Common myeloid progenitor, CD34-positive (primary cell): ENCODE measurements around the gene PET100.

Experiments used
- CTCF ChIA-PET: fragments of 350-600 bp; sonication (Branson Sonifier 250); formaldehyde crosslinking; loops from one replicate; lab custom pipeline; 2021; ENCODE audit warnings: antibody characterized with exemption; lab: Charles Lee
- POLR2A ChIA-PET: fragments of 350-600 bp; sonication (Branson Sonifier 250); formaldehyde crosslinking; loops from one replicate; lab custom pipeline; 2021; ENCODE audit warnings: antibody characterized with exemption; lab: Charles Lee
- DNase-seq, 3 donors: peaks; one replicate each; pipeline versions ENCODE4 v3.0.0 to v3.0.0-alpha.2; 2013
- H3K27ac ChIP-seq, 2 experiments: 1 replicate in 1 of 2; 2 replicates in 1 of 2; pipeline ENCODE4 v1.7.0; 2013; ENCODE audit warnings: inconsistent platforms in 2 of 2, low read length in 2 of 2, mild to moderate bottlenecking in 2 of 2, low read depth in 1 of 2, moderate library complexity in 1 of 2; ENCODE audit not compliant: severe bottlenecking in 2 of 2, insufficient read depth in 1 of 2, poor library complexity in 1 of 2
- H3K27me3 ChIP-seq, 5 experiments: replicated peaks in 2 of 5; 1 replicate in 3 of 5; 2 replicates in 2 of 5; pipeline versions ENCODE4 v1.6.1 to v1.7.0; 2013; ENCODE audit warnings: low read length in 4 of 5, mild to moderate bottlenecking in 2 of 5, moderate library complexity in 2 of 5, inconsistent platforms in 1 of 5; ENCODE audit not compliant: insufficient read depth in 5 of 5, control insufficient read depth in 4 of 5
- H3K36me3 ChIP-seq, 4 experiments: 1 replicate in 2 of 4; 2 replicates in 2 of 4; pipeline versions ENCODE4 v1.6.1 to v1.7.0; 2013; ENCODE audit warnings: low read length in 3 of 4, control low read depth in 1 of 4, mild to moderate bottlenecking in 1 of 4; ENCODE audit not compliant: control insufficient read depth in 4 of 4, insufficient read depth in 4 of 4
- H3K4me1 ChIP-seq, 4 experiments: 1 replicate in 3 of 4; 2 replicates in 1 of 4; pipeline versions ENCODE4 v1.6.1 to v1.7.1; 2013; ENCODE audit warnings: low read length in 3 of 4, mild to moderate bottlenecking in 3 of 4, control low read depth in 1 of 4, inconsistent platforms in 1 of 4, moderate library complexity in 1 of 4; ENCODE audit not compliant: control insufficient read depth in 4 of 4, insufficient read depth in 4 of 4; ENCODE audit errors: control extremely low read depth in 1 of 4
- H3K4me3 ChIP-seq, 7 experiments: 1 replicate in 4 of 7; 2 replicates in 3 of 7; pipeline versions ENCODE4 v1.5.1 to v1.7.0; 2013; ENCODE audit warnings: mild to moderate bottlenecking in 7 of 7, low read length in 6 of 7, moderate library complexity in 6 of 7, inconsistent platforms in 2 of 7, low read depth in 2 of 7, control low read depth in 1 of 7; ENCODE audit not compliant: insufficient read depth in 4 of 7, control insufficient read depth in 1 of 7; ENCODE audit errors: extremely low read depth in 1 of 7
- H3K9me3 ChIP-seq, 5 experiments: 1 replicate in 4 of 5; 2 replicates in 1 of 5; pipeline versions ENCODE4 v1.6.1 to v1.7.1; 2013; ENCODE audit warnings: low read length in 4 of 5, mild to moderate bottlenecking in 2 of 5, inconsistent platforms in 1 of 5, low read depth in 1 of 5, moderate library complexity in 1 of 5; ENCODE audit not compliant: control insufficient read depth in 4 of 5, insufficient read depth in 2 of 5; ENCODE audit errors: control extremely low read depth in 1 of 5
- WGBS: methylation state at CpG from one replicate; pipeline ENCODE4 v1.1.5; 2013; ENCODE audit not compliant: insufficient coverage; 5-methylcytosine and 5-hydroxymethylcytosine counted together

Gene PET100

GRCh38 chr19:7636691-7637373 lies 7.2 kb downstream of the PET100 start, which contains the start of gene STXBP2:
TSS of gene STXBP2 (plus strand) at chr19:7637110. CDS start at chr19:7637150, 40 bp downstream.
- peak; percentile 77 to 90 (median 90) for DNase-seq
- Histone ChIP-seq H3K36me3 (peaks cover 0 to 26% (median 13%) of the 10 kb centered on the region in 4 experiments), H3K27me3 (no peaks in the 10 kb centered on the region), H3K4me3 (peak within 1 kb of the TSS; percentile 52 to 91 (median 79)), H3K9me3 (no peaks in the 10 kb centered on the region), H3K27ac (peak within 1 kb of the TSS; percentile 46 to 87), H3K4me1 (peaks cover 0 to 21% (median 18%) of the 10 kb centered on the region in 4 experiments)
- ChIA-PET CTCF (interaction anchor here (0.7 to 0.9 kb wide), 3 partner anchors 12 to 44 kb away, joined by 3 to 4 read pairs (median 3); partner anchors contain the start of gene TRAPPC5), POLR2A (interaction anchor here (1.1 to 1.2 kb wide), 2 partner anchors 19 to 41 kb away, joined by 3 read pairs; no protein-coding TSS in a partner anchor)
- WGBS, result 4% methylated on average over 26 of the region's 61 CpGs

DNA sequence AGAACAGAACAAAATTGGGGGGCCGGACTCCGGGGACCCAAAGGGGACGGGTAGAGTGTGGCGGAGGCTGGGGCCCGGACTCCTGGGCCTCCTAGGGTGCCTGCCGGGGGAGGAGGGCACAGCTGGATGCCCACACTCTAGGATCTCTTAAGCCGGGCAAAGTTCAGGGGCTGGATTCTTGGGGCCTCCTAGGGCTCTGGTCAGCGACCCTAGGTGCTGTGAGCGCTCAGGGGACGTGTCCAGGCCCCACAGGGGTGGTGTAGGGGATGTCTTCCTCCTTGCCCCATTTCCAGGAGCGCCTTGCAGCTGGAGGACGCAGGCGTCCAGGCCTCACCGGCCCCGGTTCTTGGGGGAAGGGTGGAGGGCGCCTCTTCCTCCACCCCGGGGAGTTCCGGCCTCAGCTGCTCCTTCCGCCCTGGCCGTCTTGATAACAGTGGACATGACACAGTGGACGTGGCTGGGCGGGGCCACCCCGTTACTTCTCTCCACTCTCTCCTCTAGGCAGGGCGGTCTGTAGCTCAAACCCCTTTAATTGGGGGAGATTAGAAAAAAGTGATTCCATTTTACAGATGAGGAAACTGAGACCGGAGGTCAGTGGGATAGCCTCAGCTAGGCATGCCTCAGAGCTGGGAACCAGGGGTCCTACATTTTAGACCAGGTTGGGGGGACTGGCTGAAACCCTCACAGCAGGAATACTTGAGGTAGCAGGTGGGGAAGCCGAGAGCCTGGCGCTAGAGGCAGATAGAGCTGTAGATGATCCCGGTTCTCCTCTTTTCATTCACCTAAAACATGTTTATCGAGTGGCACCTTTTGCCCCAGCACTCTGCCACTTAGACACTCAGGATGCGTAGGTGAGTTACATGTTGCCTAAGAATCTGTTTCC lies 8.0 kb downstream of the PET100 start:
- H3K4me1 ChIP-seq, result peaks cover 0 to 21% (median 18%) of the 10 kb centered on the region in 4 experiments
- POLR2A ChIA-PET, result interaction anchor here (1.1 to 1.2 kb wide), 2 partner anchors 18 to 40 kb away, joined by 3 read pairs; no protein-coding TSS in a partner anchor
- peak overlapping the region; percentile 46 to 87 for H3K27ac ChIP-seq
- 29% methylated on average over 18 of the region's 30 CpGs for WGBS
- H3K4me3 ChIP-seq, result peak overlapping the region; percentile 52 to 91 (median 79)
- H3K27me3 ChIP-seq, result no peaks in the 10 kb centered on the region
- no peaks in the 10 kb centered on the region for H3K9me3 ChIP-seq
- H3K36me3 ChIP-seq, result peaks cover 0 to 25% (median 14%) of the 10 kb centered on the region in 4 experiments
- CTCF ChIA-PET, result interaction anchor here (0.7 to 1.5 kb wide), 5 partner anchors 11 to 162 kb away, joined by 3 to 4 read pairs (median 3); partner anchors contain the start of gene TRAPPC5
- peak in 1 of 3 donors; percentile 47 for DNase-seq

DNA sequence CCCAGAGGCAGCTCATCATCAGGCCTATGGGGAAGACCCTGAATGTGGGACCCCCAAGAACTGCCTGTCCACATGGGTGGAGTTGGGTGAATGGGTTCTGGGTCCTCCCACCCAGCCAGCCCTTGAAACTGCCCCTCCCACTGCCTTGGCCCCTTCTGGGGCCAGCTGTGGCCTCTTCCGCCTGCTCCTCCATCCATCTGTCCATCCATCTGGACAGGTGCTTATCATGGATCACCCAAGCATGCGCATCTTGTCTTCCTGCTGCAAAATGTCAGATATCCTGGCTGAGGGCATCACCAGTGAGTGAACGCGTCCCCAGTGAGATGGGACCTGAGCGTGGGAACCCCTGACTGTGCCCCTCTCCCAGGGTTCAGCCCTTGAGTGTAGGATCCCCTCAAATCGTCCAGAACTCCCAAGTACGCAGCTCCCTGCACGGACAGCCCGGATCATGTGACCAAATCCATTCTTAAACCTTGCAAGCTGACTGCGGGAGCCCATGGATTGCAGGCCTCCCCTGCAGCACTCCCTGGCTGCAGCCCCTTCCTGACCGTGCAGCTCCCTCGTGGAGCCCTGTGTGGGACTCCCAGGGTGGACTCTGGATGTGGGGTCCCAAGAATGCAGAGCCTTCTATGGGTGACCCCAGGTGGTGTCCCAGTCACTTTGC lies 9.3 kb downstream of the PET100 start:
- Histone ChIP-seq H3K9me3 (no peaks in the 10 kb centered on the region), H3K27me3 (no peaks in the 10 kb centered on the region), H3K4me3 (no peak overlapping the region), H3K36me3 (peaks cover 0 to 28% (median 14%) of the 10 kb centered on the region in 4 experiments), H3K4me1 (peaks cover 0 to 21% (median 18%) of the 10 kb centered on the region in 4 experiments), H3K27ac (no peak overlapping the region)
- POLR2A ChIA-PET, result no interaction called here
- CTCF ChIA-PET, result interaction anchor here (1.1 to 1.5 kb wide), 2 partner anchors 19 to 48 kb away, joined by 3 to 4 read pairs; no protein-coding TSS in a partner anchor
- no peak for DNase-seq
- 96% methylated on average over 10 of the region's 12 CpGs for WGBS

DNA sequence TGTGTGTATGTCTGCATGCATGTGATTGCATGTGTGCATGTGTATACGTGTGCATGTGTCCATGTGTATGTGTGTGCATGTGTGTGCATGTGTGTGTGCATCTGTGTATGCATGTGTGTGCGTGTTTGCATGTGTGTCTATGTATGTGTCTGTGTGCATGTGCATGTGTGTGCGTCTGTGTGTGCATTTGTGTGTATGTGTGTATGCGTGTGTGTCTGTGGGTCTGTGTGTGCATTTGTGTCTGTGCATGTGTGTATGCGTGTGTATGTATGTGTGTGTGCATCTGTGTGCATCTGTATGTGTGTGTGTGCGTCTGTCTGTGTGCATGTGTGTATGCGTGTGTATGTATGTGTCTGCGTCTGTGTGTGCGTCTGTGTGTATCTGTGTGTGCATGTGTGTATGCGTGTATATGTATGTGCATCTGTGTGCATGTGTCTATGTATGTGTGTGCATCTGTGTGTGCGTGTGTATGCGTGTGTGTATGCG lies 10.3 kb downstream of the PET100 start:
- H3K36me3 ChIP-seq, result peaks cover 0 to 36% (median 17%) of the 10 kb centered on the region in 4 experiments
- H3K9me3 ChIP-seq, result no peaks in the 10 kb centered on the region
- H3K27ac ChIP-seq, result no peak overlapping the region
- DNase-seq, result peak in 1 of 3 donors; percentile 32
- H3K4me3 ChIP-seq, result no peak overlapping the region
- 98% methylated on average over 11 of the region's 13 CpGs for WGBS
- ChIA-PET POLR2A (no interaction called here), CTCF (no interaction called here)
- H3K4me1 ChIP-seq, result peaks cover 0 to 22% (median 21%) of the 10 kb centered on the region in 4 experiments
- H3K27me3 ChIP-seq, result no peaks in the 10 kb centered on the region

- no peak for DNase-seq
- POLR2A ChIA-PET, result interaction anchor here (0.5 to 1.1 kb wide), 2 partner anchors 9 to 11 kb away, joined by 3 to 5 read pairs; partner anchors contain the start of genes PET100 and XAB2
- peaks cover 0 to 28% (median 20%) of the 10 kb centered on the region in 4 experiments for H3K4me1 ChIP-seq
- no peaks in the 10 kb centered on the region for H3K9me3 ChIP-seq
- H3K27ac ChIP-seq, result no peak overlapping the region
- H3K27me3 ChIP-seq, result no peaks in the 10 kb centered on the region
- peaks cover 0 to 40% (median 18%) of the 10 kb centered on the region in 4 experiments for H3K36me3 ChIP-seq
- no peak overlapping the region for H3K4me3 ChIP-seq
- CTCF ChIA-PET, result interaction anchor here (1.1 to 1.8 kb wide), 3 partner anchors 10 to 40 kb away, joined by 3 to 7 read pairs (median 3); partner anchors contain the start of gene TRAPPC5
- WGBS, result 95% methylated on average over 10 of the region's 11 CpGs
Measured at GRCh38 chr19:7640803-7641202, 11.2 kb downstream of the PET100 start.
